GM18868 (cell line): ENCODE results near the gene HOMEZ.
"Not testable (repeated sequence)": the region's sequence is repeated elsewhere in the genome, so short reads cannot be mapped to it uniquely, and the experiment has no call there.

Experiments
- ATAC-seq: cut with Tn5 transposase; IDR thresholded peaks from one replicate; pipeline ENCODE4 v1.9.1; 2021; ENCODE audit warnings: mild to moderate bottlenecking, moderate library complexity; ENCODE audit not compliant: unreplicated experiment

The HOMEZ gene

GRCh38 chr14:23286020-23286901 lies at the start of gene HOMEZ:
Gene HOMEZ, minus strand, starts transcription at chr14:23286132. Its CDS starts 180 bp downstream, at chr14:23285952.
- peak; percentile 98 for ATAC-seq

GRCh38 chr14:23335623-23336022 lies 49.7 kb upstream of the HOMEZ start:
- ATAC-seq = no peak

GRCh38 chr14:23327947-23328744 lies 42.2 kb upstream of the HOMEZ start:
- ATAC-seq = no peak

- no peak for ATAC-seq
Measured at GRCh38 chr14:23326491-23327332, 40.8 kb upstream of the HOMEZ start.

- ATAC-seq = not testable (repeated sequence)
Measured at GRCh38 chr14:23325746-23326145, 39.8 kb upstream of the HOMEZ start.

- ATAC-seq = no peak
Measured at GRCh38 chr14:23324993-23325392, 39.1 kb upstream of the HOMEZ start.

- no peak for ATAC-seq
Measured at GRCh38 chr14:23324455-23324846, 38.5 kb upstream of the HOMEZ start.

- no peak for ATAC-seq
Measured at GRCh38 chr14:23323838-23324454, 38.0 kb upstream of the HOMEZ start.

- ATAC-seq = no peak
Measured at GRCh38 chr14:23322568-23323517, 36.9 kb upstream of the HOMEZ start.

- peak; percentile 1 for ATAC-seq
Measured at GRCh38 chr14:23321572-23322547, 35.9 kb upstream of the HOMEZ start.

- ATAC-seq = peak; percentile 89
Measured at GRCh38 chr14:23320584-23321571, 34.9 kb upstream of the HOMEZ start, which contains the start of gene PABPN1. Gene PABPN1, plus strand, starts transcription at chr14:23321457. Its CDS starts 13 bp downstream, at chr14:23321470.

GRCh38 chr14:23319746-23320583 lies 34.0 kb upstream of the HOMEZ start:
- ATAC-seq = no peak

GRCh38 chr14:23316300-23316699 lies 30.4 kb upstream of the HOMEZ start:
- ATAC-seq = no peak

GRCh38 chr14:23310546-23310945 lies 24.6 kb upstream of the HOMEZ start:
- no peak for ATAC-seq

- no peak for ATAC-seq
Measured at GRCh38 chr14:23308721-23309445, 23.0 kb upstream of the HOMEZ start.
